HL-60/S4 treated with retinoic acid at 250 ng/mL for 4 days and 3 days (cell line): Measurements from ENCODE around the gene BNIP3.

Source experiments
- in situ Hi-C: fragments of 300-500 bp; cut with MboI; formaldehyde crosslinking; loops from 2 replicates; pipeline ENCODE4 v1.7.0; 2022; ENCODE audit warnings: low sequenced_read_pairs

Gene BNIP3

DNA sequence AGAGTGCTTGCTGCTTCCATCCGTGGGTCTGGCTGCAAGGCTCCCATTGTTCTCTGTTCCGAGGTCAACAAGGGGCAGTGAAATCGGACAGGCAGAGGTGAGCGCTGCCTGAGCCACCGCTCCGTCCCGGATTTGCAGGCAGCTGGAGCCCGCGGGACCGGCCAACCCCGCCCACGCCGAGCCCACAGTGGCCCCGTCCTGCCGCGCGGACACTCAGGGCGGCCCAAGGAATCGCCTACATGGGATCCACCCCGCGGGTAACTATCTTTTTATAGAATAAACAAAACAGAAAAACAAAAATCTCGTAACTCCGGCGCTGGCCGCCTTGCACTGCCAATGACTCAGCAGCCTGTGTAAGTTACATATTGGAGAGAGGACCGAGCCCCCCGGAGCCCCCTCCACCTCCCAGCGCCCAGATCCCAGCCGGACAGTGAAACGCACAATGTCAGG, 1.9 kb downstream of the BNIP3 start:
- in situ Hi-C loops: no loop called here

DNA sequence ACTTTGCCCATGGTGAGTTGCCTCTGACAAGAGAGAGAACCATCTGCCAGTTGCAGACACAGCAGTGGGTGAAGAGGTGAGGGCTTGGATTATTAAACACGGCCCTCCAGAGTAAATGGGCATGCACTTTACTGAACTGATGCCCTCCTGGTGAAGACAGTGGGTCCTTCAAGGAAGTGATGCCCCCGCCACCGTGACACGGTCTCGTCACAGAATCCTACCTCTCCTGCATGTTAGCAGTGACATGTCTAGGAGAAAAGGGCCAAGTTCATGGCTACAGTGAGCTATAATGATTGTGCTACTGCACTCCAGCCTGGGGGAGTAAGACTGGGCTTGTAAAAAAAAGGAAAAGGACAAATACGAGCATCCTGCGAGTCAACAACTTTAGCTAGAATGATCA, 2.4 kb downstream of the BNIP3 start:
- in situ Hi-C loops: no loop called here

DNA sequence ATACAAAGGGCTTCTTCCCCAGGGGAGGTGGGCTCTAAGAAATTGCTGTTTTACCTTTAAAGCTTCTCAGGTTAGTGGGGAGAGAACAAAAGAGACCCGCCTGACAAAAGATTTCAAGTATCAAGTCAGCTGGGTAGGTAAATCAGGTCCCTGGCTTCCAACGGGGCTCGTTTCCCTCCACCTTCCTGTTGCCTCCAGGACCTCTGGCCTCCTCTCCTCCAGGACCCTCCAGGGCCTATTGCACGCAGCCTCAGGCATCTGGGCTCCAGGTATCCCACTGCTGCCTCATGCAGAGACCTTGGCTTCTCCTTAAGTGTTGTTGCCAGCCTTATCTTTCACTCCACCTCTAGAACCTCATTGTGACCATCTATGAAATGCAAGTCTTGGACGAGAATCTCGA, 2.9 kb downstream of the BNIP3 start:
- in situ Hi-C loops: no loop called here

GRCh38 chr10:131978366-131978765, 3.4 kb downstream of the BNIP3 start:
- in situ Hi-C loops: no loop called here

DNA sequence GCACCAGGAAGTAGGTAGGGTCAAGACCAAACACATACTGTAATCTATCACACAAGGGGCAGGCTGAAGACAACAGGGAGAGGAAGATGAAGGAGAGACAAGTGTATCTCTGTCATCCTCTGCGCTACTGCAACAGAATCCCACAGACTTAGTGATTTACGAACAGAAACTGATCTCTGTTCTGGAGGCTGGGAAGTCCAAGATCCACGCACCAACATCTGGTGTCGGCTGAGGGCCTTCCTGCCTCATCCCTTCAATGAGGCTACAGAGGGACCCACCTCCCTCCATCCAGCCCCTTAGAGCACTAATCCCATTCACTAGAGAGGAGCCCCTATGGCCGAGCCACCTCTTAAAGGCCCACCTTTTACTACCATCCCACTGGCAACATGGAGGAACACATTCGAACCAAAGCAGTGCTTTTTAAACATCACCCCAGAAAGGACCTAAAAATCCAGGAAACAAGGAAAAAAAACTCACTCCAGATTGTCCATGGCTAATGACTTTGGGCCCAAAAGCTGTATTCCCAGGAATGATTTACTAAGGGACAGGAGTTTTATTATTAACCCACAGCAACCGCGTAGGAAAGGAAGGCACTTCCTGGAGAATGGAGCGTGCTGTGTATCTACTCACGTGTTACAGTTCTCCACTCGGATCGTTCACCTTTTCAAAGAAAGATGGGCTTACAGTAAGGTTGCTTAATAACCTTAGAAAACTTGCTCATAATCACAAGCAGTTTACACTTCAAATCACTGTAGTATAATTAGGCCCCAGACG, 4.2 kb downstream of the BNIP3 start:
- in situ Hi-C loops: no loop called here

DNA sequence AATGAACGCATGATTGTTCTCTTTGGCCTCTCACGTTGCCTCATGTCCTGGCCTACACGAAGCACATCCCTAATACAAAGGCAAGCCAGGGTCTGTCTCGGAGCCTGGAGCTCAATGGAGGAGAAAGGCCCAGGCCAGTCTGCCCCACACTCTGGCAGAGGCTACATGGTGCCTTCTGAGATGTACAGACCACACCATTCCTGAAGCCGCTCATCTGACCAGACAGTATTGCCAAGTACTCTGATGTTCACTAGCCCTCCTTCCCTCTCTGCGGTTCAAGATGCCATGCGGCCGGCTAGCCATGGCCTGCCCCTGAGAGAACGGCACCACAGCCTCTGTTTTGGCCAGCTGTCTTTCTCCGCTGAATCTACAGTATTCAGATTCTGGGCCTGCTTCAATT, 5.9 kb downstream of the BNIP3 start:
- in situ Hi-C loops: no loop called here

- in situ Hi-C loops: no loop called here
Measured at GRCh38 chr10:131975003-131975402, 6.7 kb downstream of the BNIP3 start.

DNA sequence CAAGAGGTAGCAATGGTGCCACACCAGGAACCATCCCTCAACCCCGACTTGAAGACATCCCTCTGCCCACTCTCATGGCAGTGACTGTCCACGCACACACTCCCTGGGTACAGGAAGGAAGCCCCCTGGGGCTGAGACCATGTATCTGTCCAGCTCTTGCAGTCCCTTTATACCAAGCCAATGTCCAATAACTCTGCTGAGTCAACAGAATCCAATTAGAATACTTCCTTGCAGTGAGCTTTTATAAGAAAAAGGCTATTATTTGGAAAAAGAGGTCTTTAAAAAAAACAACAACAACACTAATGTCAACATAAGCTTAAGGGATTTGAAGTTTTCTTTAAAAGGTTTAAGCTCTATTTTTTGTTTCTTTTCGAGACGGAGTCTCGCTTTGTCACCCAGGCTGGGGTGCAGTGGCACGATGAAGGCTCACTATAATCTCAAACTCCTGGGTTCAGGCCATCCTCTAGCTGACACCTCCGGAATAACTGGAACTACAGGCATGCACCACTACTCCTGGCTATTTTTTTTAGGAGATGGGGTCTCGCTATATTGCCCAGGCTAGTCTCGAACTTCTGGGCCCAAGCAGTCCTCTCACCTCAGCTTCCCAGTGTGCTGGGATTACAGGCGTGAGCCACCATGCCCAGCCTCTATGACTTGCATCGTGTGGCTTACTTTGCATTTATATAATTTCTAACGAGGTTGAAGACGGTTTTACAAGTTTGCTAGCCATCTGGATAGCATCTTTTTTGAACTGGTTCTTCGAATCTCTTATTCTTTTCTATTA, 7.5 kb downstream of the BNIP3 start:
- in situ Hi-C loops: no loop called here

GRCh38 chr10:131973160-131973951, 8.4 kb downstream of the BNIP3 start:
- in situ Hi-C loops: no loop called here

DNA sequence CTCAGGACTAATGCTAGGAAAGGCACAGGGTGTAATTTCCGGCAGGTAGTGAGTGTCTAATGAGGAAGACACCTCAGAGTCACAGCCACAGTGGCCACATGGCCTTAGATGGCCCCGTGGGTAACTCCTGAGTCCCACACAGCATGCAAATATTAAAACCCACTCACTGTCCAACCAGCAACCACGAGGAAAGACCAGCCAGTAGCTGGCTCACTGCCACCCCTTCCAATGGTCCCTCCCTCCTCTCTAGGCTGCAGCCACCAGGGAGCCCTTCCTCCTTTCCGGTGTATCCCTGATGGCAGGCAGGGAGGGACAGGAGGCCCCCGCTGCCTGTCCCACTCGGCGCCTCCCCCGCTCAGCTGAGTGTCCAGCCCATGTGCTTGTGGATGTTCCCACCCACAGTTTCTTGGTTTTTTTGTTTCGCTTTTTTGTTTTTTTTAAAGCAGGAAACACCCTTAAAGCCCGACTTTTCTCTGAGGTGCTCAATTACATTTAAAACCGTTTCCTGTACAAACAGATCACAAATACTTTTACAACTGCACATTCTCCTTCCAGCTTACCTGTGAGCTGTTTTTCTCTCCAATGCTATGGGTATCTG, 9.2 kb downstream of the BNIP3 start:
- in situ Hi-C loops: no loop called here

DNA sequence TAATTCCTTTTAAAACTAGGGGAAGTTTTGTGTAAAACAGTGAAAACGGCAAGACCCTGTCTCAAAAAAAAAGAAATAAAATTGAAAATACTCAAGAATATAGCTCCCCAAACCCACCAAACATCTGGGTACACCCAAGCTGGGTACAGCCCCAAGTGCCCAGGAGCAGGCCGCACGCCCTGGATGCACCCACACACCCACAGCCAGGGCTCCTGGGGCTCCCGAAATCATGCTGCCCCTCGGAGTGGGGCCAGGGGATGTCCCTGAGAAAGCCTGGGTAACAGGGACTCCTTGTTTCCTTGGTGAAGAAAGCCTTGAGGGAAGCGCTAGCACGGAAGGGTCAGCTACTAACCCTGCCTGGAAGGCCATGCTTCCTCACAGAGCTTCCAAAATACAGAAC, 10.1 kb downstream of the BNIP3 start:
- in situ Hi-C loops: no loop called here

DNA sequence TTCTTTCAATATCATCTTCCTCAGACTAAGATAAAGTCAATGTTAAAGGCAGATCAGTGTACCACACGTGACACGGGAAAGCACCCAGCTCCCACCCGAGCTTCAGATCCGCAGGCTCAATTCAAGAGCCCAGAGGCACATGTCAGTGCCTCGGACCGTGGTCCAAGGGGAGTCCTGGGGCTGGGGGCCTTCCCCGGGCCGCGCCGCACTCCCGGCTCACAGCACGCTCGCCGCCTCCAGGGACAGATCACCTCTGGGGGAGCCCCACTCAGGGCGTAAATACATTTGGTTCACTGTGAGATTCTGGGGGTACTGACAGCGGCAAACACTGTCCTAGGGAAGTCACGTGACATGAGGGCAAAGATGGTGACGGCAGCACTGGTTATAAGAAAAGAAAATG, 10.8 kb downstream of the BNIP3 start:
- in situ Hi-C loops: no loop called here

DNA sequence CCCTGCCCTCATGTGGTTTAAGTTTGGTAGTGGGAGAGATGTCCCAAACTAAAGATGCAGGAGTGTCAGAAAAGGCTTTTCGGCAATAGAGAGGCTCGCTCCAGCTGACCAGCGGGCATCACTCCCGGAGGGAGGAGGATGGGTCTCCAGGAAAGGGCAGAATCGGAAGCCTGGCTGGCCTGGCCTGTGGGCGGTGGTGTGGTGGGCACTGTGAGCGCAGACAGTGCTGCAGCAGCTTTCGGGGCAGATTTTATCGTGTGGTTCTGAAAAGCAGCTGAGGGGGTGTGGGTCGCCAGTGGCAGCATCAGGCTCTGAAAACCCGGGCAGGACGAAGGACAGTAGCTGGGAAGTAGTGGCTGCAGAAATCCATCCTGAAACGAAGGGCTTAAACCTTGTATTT, 12.8 kb downstream of the BNIP3 start:
- in situ Hi-C loops: no loop called here

DNA sequence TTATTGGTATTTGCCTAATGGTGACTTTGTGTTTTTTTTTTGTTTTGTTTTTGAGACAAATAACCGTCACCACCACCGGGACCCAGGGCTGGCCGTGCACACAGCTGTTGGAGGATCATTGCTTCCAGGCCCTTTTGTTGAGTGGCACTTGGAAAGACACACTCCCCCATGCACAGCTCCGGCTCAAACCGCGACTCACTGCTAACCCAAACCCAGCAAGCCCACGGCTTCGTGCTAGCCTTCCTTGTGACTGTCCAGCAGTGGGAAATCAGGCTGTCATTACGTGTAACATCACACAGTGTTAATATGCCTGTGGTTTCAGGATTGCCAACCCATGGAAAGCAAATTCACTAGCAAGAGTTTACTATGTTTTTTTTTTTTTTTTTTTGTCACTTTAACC, 17.4 kb downstream of the BNIP3 start:
- in situ Hi-C loops: no loop called here

DNA sequence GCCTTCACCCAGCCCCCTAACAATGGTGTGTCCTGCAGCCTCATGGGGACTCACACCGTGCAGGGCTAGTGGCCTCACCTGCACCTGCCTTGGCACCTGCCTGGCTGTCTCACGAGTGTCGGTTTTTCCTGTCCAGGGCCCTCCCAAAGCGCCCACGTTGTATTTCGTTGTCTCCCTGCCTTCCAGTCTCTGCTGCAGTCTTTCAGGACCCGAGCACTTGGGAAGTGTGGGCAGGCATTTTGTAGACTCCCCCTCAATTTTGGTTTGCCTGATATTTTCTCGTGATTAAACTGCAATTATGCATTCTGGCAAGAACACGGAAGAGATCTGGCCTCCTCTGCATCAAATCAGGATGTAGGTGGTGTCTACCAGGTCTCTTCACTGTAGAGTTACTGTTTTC, 17.9 kb downstream of the BNIP3 start:
- in situ Hi-C loops: no loop called here

GRCh38 chr10:131963350-131963749, 18.4 kb downstream of the BNIP3 start:
- in situ Hi-C loops: no loop called here

- in situ Hi-C loops: no loop called here
Measured at GRCh38 chr10:131961777-131962662, 19.7 kb downstream of the BNIP3 start.

DNA sequence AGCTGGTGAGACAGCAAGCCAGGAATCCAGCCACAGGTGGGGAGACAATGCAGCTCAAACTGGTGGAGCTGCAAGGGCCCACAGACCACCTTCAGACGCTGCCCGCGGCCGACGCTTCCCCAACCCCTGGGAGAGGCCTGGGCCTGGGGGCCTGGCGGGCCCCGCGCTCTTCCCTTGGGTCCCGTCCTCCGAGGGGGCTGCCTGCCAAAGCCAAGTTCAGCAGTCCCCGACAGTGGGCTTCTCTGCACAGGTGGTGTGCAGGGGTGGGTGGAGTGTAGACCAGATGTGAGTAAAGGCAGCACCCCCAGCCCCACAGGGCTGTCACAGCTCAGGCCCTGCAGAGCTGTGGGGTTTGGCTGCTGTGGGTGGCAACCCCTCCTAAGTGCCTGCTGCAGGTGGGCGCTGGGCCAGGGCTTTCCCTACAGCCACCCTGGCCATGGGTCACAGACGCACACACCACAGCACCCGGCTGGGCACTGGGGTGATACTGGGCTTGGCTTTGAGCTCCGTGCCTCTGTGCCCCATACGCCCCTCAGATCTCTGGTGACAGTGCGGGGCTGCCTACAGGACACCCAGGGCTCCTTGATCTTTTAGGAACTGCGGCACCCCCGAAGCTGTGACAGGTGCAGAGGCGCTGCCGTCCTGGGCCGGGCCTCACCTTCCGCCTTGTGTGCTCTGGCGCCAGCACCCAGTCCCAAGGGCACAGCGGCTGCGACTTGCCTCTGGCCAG, 20.5 kb downstream of the BNIP3 start:
- in situ Hi-C loops: no loop called here

DNA sequence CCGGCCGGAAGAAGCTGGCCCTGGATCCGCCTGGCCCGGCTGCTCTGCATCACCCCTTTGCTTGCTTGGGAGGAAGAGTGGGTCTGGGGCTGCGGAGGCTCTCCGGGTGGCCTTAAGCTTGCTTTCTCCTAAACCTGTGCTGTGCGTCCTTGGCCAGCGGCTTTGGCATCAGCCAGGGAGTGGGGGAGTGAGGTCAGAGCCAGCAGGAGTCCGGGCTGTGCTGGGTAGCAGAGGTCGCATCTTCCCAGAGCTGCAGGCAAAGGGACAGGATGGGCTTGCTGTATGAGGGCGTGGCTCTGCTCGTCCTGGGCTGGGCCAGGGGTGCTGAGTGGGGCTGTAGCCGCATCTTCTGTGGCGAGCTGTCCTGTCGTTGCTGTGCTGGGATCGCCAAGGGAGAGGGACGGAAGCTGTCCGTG, 21.1 kb downstream of the BNIP3 start:
- in situ Hi-C loops: no loop called here
